ENCODE results near the gene PEAR1. TPM values are rescaled to one million over a fixed set of nuclear protein-coding genes. Genes with fewer than 3 reads are reported as not detected.

Gene PEAR1
- polyA plus RNA-seq, 2 of the 4 experiments (the other 2 are of a cell fraction), result 1.7 to 5.0 TPM

GRCh38 chr1:156853761-156854160 is 39.8 kb upstream of the PEAR1 start (continued):
- no peak for TF ChIP-seq HOXB5 (CRISPR knock-in tag; IDR thresholded peaks at IDR 0.05)

GRCh38 chr1:156854634-156855033 is 38.9 kb upstream of the PEAR1 start:
- 43% methylated on average over 3 of the region's 3 CpGs for WGBS (ENCODE audit: missing lambda C conversion rate)
- H3K4me3 ChIP-seq, result no peak overlapping the region
- ChIA-PET CTCF (interaction anchor here (0.6 to 20.9 kb wide), 10 partner anchors 8 to 173 kb away, joined by 3 to 480 read pairs (median 16); partner anchors contain the start of gene PEAR1), POLR2A (no interaction called here)
- FAIRE-seq (no peak), DNase-seq (ENCODE audit: low read depth in 1 of 2, low spot score in 1 of 2) (no peak), ATAC-seq (peak in 1 of 2 experiments; percentile 32; a peak in 1 of 6 replicates)
- no peaks in the 10 kb centered on the region for H3K9me3 ChIP-seq
- no peak overlapping the region for H3K4me2 ChIP-seq
- peaks cover 12% of the 10 kb centered on the region; the same call in 2 of the 3 replicates for H3K4me1 ChIP-seq
- TF ChIP-seq SMC3 (IDR thresholded peaks at IDR 0.05) (no peak), ZFP36 (IDR thresholded peaks at IDR 0.05; ENCODE audit: borderline replicate concordance, partially characterized antibody) (no peak), BCL3 (IDR thresholded peaks at IDR 0.05) (no peak)
- H3K27ac ChIP-seq, result no peak overlapping the region

- 66% methylated on average over 3 of the region's 3 CpGs for WGBS (ENCODE audit: missing lambda C conversion rate)
Observed at GRCh38 chr1:156856282-156856785, 37.2 kb upstream of the PEAR1 start.

GRCh38 chr1:156857532-156857931 is 36.0 kb upstream of the PEAR1 start:
- POLR2A ChIA-PET, result interaction anchor here (1.0 kb wide), 1 partner anchor 129 kb away, joined by 3 read pairs; the partner anchor contains the start of genes ISG20L2 and METTL25B

More at GRCh38 chr1:156856282-156856785, 37.2 kb upstream of the PEAR1 start:
- Histone ChIP-seq H3K9me3 (no peaks in the 10 kb centered on the region), H3K4me3 (no peak overlapping the region), H3K4me2 (no peak overlapping the region), H3K27ac (no peak overlapping the region), H3K4me1 (peaks cover 17% of the 10 kb centered on the region; the same call in 2 of the 3 replicates)
- FAIRE-seq, result no peak
- no peak for ATAC-seq
- CTCF ChIA-PET, result interaction anchor here (0.8 to 20.9 kb wide), 9 partner anchors 8 to 175 kb away, joined by 3 to 480 read pairs (median 27); partner anchors contain the start of genes ISG20L2, METTL25B and PEAR1
- no peak for DNase-seq (ENCODE audit: low read depth in 1 of 2, low spot score in 1 of 2)
- no peak for TF ChIP-seq CBX8 (IDR thresholded peaks at IDR 0.05)
- no peak for TF ChIP-seq RAD21 (conservative IDR thresholded peaks at IDR 0.05 in 1 of 2, IDR thresholded peaks at IDR 0.05 in 1 of 2)
- TF ChIP-seq JUN (IDR thresholded peaks at IDR 0.05), result no peak
- no peak for TF ChIP-seq MAX (IDR thresholded peaks at IDR 0.05)
- TF ChIP-seq NPAS2 (CRISPR knock-in tag; IDR thresholded peaks at IDR 0.05; ENCODE audit: borderline replicate concordance), result no peak
- no peak for TF ChIP-seq RFX5 (IDR thresholded peaks at IDR 0.05)
- no peak for TF ChIP-seq FOSB (CRISPR knock-in tag; IDR thresholded peaks at IDR 0.05)
- no peak for TF ChIP-seq EHF (CRISPR knock-in tag; IDR thresholded peaks at IDR 0.05)
- TF ChIP-seq HOXA7 (CRISPR knock-in tag; IDR thresholded peaks at IDR 0.05), result no peak
- TF ChIP-seq EP300 (IDR thresholded peaks at IDR 0.05), result no peak
- no peak for TF ChIP-seq CHD4 (IDR thresholded peaks at IDR 0.05; ENCODE audit: borderline replicate concordance)
- no peak for TF ChIP-seq TFCP2L1 (CRISPR knock-in tag; IDR thresholded peaks at IDR 0.05)
- no peak for TF ChIP-seq TP53 (CRISPR knock-in tag; IDR thresholded peaks at IDR 0.05)
- POLR2A ChIA-PET, result no interaction called here

More at GRCh38 chr1:156857532-156857931, 36.0 kb upstream of the PEAR1 start:
- peaks cover 11% of the 10 kb centered on the region; the same call in 2 of the 3 replicates for H3K4me1 ChIP-seq
- no peak overlapping the region for H3K4me3 ChIP-seq
- 45% methylated on average over 2 of the region's 3 CpGs for WGBS (ENCODE audit: missing lambda C conversion rate)
- DNase-seq (ENCODE audit: low read depth in 1 of 2, low spot score in 1 of 2) (no peak), FAIRE-seq (no peak), ATAC-seq (no peak)
- H3K4me2 ChIP-seq, result no peak overlapping the region
- H3K27ac ChIP-seq, result no peak overlapping the region
- CTCF ChIA-PET, result interaction anchor here (0.8 to 20.9 kb wide), 15 partner anchors 10 to 230 kb away, joined by 3 to 480 read pairs (median 4); partner anchors contain the start of genes ISG20L2, METTL25B and PEAR1
- TF ChIP-seq RFX5 (IDR thresholded peaks at IDR 0.05) (no peak), USF2 (IDR thresholded peaks at IDR 0.05) (no peak), ESRRA (IDR thresholded peaks at IDR 0.05; ENCODE audit: borderline replicate concordance, low read length) (no peak), ZSCAN20 (CRISPR knock-in tag; IDR thresholded peaks at IDR 0.05) (no peak)
- H3K9me3 ChIP-seq, result no peaks in the 10 kb centered on the region

All from A549 (cell line).